CD4-positive, alpha-beta T cell treated with Interleukin-4 for 1 hour (primary cell): Measurements from ENCODE around the gene MEI1.
"Not testable (repeated sequence)": the region's sequence is repeated elsewhere in the genome, so short reads cannot be mapped to it uniquely, and the experiment has no call there.

Experiments used
- DNase-seq, 2 donors: peaks; one replicate each; pipeline ENCODE4 v3.0.0-alpha.2; 2020 to 2022

The MEI1 gene, protein sequence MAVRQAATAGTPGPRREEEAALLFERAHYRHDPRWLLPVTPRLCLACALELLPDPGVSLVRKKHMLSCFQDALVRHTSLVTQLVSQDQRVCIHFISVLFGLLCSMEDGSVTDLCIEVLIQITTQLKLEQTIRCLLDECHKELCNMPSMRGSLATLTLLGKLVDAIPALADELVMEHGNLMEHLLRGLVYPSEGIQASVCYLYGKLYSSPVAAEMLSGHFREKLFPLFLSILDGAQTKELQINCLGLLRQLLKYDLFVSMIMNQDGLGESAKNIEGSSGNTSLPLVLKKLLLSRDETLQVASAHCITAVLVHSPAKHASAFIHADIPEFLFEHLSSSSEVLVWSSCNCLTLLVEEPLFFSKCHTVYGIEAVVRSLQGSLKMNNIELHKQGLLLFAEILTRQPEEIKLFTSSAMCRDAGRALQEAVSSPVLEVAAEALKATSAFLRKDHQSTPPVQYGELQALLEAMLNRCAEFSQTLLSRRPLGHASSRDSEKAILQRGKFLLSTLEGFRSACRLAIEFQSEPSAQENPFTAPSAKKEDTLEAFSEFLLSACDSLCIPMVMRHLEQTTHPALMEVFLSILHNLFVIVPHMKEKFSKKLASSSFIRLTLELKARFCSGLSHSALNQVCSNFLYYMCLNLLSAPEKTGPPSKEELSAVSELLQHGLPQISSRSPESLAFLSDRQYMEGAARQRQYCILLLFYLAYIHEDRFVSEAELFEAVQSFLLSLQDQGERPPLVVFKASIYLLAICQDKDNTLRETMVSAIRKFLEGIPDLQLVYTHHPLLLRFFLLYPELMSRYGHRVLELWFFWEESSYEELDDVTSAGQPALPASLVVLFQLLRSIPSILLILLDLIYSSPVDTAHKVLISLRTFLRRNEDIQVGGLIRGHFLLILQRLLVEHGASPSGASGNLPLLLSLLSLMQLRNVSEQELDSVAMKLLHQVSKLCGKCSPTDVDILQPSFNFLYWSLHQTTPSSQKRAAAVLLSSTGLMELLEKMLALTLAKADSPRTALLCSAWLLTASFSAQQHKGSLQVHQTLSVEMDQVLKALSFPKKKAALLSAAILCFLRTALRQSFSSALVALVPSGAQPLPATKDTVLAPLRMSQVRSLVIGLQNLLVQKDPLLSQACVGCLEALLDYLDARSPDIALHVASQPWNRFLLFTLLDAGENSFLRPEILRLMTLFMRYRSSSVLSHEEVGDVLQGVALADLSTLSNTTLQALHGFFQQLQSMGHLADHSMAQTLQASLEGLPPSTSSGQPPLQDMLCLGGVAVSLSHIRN

DNA sequence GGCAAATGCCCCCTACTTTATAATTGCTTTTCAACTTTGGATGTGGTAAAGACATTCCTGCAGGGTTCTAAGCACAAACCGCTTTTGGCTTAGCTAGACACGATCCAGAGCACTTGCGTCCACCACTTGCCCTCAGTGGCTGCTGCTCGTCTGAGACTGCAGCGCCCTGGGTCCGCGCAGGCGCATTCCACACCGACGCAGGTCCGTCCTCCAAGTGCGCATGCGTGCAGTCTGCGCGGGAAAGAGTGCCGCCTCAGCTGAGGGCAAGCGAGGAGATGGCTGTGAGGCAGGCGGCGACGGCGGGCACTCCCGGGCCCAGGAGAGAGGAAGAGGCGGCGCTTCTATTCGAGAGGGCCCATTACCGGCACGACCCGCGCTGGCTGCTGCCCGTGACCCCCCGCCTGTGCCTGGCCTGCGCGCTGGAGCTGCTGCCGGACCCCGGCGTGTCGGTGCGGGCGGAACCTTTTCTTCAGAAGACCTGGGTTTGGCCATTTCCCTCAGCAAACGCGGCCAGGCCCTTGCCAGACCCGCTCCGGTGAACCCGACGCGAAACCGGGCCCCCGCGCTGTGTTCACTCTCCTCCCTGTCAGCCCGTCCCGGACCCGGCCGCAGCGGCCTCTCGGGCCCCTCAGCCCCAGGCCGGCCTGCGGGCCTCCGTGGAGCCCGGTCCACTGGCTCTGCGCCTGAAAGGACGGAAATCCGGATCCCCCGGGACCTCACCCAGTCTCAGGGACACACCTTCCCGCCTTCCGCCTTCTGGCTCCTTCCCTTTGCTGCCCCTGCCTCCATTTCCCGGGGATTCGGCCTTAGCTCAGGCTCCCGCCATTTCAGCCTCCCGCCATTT is at the start of gene MEI1:
Gene MEI1, plus strand, starts transcription at position 240 of the 844 bp plus-strand sequence. Its CDS starts 36 bp downstream, at position 276.
- peak; percentile 92 for DNase-seq

DNA sequence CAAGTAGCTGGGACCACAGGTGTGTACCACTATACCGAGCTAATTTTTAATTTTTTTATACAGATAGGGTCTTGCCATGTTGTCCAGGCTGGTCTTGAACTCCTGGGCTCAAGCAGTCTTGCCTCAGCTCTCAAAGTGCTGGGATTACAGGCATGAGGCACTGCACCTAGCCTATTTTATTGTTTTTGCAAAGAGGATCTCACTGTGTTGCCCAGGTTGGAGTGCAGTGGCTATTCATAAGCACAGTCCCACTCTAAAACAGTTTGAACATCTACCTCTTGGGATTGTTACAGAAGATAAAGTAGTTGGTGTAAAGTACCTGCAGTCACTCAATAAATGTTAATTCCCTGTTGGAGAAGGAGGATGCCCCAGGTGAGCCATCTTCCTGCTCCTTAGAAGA is 49.1 kb upstream of the MEI1 start:
- DNase-seq, result no peak

DNA sequence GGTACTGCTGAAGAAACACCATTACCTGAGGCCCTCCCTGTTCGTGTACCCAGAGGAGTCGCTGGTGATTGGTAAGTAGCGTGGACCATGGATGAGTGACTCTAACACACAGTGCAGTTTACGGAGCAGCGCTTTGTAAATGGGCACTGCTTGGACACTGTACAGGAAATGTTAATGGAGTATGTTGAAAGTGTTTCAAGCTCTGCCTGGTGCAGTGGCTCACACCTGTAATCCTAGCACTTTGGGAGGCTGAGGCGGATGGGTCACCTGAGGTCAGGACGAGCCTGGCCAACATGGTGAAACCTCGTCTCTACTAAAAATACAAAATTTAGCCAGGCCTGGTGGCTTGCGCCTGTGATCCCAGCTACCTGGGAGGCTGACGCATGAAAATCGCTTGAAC is 48.5 kb upstream of the MEI1 start:
- DNase-seq, result no peak

DNA sequence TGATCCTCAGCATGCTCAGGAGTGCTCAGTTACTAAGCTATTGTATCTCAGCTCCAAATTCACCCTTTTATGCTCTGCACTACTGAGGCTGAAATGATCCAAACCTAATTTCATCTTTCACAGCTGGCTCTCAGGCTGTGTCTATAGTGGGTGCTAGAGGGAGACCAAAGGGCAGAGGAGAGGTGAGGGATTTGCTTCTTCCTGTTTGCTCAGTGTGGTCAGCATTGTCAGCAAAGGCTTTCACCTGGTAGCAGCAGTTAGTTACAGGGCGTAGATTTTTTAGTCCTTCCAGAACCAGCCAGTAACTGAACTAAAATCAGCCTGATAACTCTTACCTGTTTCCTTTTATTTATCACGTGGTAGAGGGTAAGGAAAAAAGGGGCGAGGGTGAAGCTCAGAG is 45.0 kb upstream of the MEI1 start:
- DNase-seq, result no peak

DNA sequence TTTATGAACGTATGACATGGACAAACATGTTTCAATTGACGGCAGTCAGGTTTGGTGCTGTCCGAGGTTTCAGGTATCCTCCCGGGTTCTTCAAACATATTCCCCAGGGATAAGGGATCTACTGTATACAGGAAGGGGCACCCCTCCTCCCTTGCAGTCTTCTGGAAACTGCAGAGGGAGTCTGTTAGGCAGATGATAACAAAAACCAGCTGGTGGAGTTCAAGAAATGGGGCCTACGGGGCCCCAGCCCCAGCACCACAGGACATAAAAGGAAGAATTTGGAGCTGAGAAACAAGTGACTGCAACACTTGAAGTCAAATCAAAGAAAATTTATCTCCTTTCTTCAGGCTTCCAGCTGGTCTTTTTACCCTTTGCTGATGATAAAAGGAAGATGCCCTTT is 42.7 kb upstream of the MEI1 start:
- no peak for DNase-seq

DNA sequence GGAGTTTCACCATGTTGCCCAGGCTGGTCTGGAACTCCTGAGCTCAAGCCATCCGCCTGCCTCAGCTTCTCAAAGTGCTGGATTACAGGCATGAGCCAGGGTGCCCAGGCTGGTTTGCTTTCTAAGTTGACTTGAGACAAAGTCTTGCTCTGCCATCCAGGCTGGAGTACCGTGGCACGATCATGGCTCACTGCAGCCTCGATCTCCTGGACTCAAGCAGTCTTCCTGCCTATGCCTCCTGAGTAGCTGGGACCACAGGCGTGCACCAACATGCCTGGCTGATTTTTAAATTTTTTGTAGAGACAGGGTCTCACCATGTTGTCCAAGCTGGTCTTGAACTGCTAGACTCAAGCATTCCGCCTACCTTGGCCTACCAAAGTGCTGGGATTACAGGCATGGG is 41.6 kb upstream of the MEI1 start:
- no peak for DNase-seq

DNA sequence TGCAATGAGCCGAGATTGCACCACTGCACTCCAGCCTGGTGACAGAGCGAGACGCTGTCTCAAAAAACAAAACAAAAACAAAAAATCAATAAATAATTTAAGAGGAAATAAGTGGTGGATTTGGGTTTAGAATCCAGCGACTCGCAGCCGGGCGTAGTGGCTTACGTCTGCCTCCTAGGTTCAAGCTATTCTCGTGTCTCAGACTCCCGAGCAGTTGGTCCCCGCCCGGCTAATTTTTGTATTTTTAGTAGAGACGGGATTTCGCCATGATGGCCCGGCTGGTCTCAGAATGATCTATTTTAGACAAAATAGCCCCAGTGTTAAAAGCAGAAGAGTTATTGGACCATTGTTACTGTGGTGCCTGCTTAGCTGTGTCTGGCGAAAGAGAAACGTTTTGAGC is 40.4 kb upstream of the MEI1 start:
- DNase-seq, result no peak

DNA sequence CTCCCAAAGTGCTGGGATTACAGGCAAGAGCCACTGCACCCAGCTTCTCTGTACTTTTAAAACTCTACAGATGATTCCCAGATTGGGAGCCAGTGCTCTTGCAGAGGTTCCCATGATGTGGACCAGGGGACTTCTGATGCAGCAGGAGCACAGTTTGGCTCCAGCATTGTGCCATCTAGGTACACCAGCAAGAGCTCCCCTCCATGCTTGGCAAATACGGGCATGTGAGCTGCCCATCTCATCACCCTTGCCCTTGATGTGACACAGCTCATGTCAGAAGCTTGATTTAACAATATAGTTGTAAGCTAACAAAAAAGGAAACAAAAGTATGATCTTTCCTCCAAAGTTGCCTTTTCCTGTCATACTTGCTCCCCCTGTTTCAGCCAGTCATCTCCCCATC is 39.4 kb upstream of the MEI1 start:
- no peak for DNase-seq

DNA sequence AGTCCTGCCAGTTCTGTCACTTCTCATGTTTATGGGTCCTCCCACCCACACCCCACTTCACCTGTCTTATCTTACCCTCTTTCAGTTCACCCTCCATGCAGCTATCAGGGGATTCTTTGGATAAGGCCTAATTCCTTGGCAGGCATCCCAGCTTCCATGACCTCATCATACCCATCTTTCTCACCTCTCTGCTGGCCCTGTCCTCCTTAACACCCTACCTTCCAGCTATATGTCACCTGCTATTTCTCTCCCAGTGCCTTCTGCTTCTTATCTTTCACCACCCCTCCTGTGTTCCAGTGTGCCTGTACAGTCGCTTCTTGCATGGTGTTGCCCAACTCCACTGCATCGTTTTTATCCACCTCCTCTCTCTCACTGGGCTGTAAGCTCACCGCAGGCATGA is 38.9 kb upstream of the MEI1 start:
- DNase-seq, result no peak

DNA sequence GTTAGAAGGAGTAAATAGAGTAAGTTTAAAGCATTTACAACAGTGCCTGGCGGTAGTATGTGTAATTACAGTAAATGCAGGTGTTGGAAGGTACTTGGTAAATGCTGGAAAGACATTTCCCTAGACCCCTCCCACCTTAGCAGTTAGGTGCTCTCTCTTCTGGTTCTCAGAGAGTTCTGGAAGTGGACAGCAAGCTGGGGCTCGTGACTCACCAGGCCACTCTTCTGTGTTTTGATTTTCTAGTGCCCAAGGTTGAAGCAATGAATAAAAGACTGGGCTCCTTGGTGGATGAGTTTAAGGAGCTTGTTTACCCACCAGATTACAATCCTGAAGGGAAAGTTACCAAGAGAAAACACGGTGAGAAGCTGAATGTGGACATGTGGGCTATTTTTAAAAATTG is 38.2 kb upstream of the MEI1 start:
- DNase-seq, result no peak

DNA sequence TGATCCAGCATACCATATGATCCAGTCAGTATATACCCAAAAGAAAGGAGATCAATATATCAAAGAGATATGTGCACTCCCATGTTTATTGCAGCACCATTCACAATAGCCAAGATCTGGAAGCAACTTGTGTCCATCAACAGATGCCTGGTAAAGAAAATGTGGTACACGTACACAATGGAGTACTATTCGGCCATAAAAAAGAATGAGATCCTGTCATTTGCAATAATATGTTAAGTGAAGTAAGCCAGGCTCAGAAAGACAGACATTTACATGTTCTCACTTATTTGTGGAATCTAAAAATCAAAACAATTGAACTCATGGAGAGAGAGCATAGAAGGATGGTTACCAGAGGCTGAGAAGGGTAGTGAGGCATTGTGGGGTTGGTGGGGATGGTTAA is 37.6 kb upstream of the MEI1 start:
- DNase-seq, result no peak

DNA sequence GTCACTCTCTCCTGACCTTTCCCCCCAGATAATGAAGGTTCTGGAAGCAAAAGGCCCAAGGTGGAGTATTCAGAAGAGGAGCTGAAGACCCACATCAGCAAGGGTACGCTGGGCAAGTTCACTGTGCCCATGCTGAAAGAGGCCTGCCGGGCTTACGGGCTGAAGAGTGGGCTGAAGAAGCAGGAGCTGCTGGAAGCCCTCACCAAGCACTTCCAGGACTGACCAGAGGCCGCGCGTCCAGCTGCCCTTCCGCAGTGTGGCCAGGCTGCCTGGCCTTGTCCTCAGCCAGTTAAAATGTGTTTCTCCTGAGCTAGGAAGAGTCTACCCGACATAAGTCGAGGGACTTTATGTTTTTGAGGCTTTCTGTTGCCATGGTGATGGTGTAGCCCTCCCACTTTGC is 35.7 kb upstream of the MEI1 start:
- not testable (repeated sequence) for DNase-seq

DNA sequence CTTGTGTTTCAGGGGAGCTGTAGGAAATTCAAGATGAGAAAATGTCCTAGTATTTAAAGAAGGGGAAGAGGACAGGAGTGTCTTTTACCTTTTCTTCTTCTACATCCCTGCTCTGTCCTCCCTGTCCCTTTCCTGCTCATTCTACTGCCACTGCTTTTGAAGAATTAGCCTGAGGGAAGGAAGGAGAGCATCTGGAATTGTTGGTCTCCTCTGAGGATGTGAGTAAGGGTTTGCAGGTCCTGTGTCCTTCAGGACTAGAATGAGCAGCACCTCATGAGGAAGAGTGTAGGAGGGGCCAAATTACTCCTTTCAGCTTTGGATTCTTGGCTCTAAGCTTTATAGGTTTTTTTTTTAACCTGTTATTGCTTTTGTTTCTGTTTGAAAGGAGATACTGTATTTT is 34.8 kb upstream of the MEI1 start:
- DNase-seq, result no peak

DNA sequence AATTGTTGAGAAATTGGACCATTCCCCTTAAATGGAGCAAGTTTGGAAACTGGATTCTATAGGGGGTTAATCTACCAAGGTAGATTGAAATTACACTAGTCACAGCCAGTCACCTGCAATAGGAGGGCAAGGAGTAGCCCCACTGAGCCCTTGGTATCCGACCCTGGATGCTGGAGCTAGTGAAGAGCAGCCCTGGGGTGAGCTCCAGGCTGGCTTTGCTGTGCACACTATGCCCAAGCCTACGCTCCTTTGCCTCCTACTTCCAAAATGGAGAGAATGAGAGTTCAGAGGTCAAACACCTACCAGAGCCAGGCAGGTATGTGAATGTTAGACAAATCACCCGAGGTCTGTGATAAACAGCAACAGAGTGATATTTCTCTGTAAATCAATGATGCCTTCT is 34.4 kb upstream of the MEI1 start:
- no peak for DNase-seq

DNA sequence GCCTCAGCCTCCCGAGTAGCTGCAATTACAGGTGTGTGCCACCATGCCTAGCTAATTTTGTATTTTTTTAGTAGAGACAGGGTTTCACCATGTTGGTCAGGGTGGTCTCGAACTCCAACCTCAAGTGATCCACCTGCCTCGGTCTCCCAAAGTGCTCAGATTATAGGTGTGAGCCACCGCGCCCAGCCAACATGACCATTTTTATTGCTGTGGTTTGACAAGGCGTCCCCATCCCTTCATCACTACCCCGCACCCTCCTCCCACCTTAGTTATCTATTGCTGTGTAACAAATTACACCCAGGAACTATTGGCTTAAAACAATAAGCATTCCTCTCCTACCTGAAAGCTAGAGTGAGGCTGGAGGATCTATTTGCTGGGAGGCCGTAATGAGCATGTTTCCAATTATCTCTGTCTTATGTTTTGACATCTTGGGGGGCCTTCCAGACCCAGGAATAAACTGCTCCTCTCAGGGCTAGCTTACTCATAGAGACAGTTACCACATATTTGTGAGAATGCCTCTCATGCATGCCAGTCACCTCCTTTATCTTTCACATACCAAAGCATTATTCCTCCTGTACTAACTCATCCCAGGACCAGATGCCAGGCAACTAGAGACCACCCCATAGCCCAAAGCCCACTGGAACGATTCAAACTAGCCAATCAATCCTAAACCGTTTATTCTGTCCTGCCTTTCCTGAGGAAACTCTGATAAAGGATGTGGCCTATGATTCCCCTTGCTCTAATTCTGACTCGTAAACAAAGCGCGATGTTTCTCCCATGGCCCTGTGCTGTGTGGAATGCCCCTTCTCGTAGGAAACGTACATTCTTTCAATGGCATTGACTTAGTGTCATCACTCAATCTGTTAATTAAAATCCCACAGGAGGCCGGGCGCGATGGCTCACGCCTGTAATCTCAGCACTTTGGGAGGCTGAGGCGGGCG is 30.1 kb upstream of the MEI1 start:
- no peak for DNase-seq

DNA sequence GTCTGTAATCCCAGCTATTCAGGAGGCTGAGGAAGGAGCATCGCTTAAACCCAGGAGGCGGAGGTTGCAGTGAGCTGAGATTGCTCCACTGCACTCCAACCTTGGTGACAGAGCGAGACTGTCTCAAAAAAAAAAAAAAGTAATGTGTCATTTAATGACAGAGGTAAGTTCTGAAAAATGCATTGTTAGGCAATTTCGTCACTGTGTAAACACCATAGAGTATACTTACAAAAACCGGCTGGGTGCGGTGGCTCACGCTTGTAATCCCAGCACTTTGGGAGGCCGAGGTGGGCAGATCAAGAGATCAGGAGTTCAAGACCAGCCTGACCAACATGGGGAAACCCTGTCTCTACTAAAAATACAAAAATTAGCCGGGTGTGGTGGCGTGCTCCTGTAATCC is 27.2 kb upstream of the MEI1 start:
- DNase-seq, result not testable (repeated sequence)

DNA sequence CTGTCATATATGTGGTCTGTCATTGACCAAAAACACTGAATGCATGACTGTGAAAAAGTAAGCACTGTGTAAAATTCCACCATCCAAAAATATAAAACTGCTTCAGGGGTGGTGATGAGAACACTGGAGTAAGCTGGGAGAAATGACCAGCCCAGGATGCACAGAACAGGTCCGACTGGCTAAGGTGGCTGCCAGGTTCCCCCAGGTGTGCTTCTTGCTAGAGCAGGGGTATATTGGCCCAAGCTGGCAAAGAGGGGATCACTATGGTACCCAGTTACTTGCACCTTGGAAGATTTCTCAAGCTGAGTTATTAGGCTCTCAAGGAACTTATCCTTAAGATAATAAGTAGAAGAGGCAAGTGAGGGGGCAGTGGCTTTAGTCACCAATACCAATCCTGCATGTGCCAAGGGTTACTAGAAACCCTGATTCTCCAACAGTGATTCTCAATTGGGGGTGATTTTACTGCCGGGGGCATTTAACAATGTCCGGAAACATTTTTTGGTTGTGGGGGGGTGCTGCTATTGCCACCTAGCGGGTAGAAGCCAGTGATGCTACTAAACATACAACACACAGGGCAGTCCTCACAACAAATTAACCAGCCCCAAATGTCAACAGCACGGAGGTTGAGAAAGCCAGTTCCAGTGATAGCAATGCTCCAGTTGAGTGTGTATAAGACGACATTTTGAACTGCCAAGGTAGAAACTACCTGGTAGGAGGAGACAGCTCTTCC is 26.4 kb upstream of the MEI1 start:
- peak in 1 of 2 donors; percentile 10 for DNase-seq

DNA sequence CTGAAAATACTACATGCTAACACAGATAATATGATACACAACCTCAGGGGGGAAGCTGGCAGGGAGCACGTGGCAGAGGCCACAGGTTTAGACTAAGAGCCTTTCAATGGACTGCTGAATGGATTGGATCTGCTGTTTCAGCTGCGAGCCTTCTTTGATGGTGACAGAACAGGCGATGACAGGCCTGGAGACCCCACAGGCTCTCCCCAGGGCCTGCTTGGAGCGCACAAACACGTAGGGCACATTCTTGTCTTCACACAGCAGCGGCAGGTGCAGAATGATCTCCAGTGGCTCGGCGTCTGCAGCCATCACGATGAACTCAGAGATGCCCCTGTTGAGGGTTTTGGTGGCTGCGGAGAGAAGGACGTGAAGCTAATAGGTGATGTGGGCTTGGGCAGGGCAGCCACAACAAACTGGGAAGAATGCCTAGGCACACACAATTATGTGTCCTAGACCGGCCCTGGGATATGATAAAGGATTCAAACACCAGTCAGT is 24.4 kb upstream of the MEI1 start:
- DNase-seq, result no peak

DNA sequence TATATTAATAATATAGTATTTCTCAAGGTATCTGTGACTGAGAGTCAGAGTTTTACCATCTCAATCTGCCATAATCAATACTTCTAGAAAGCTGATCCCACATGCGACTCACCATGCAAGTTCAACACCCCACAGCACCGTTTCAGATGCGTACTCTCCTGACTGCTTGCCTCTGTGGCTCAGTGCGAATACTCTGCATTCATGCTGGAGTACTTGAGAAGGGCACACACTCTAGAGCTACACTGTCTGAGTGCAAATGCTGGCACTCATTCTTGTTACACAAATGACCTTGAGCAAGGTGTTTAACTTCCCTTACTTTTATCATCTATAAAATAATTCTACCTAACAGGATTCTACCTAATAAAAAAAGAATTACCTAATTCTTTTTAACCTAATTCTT is 23.2 kb upstream of the MEI1 start:
- DNase-seq, result no peak

DNA sequence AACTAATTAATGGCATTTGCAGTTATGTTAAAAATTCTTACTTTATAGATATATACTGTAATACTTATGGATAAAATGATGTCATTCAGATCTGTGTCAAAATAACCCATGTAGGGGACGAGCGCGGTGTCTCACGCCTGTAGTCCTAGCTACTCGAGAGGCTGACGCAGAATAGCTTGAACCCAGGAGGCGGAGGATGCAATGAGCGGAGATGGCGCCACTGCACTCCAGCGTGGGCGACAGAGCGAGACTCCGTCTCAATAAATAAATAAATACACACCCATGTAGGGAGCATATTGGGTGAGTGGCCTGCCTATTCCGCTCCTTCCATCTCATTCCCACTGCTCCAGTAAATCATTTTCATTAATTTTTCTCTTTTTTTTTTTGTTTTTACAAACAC is 17.7 kb upstream of the MEI1 start:
- DNase-seq, result peak; percentile 32 to 49
